HepG2 (cell line): Measurements from ENCODE around the gene P4HB. TPM values are rescaled to one million over a fixed set of nuclear protein-coding genes. Genes with fewer than 3 reads are reported as not detected.
A peak's percentile ranks its signal among the peaks of the same experiment; 100 is the strongest.

Experiments used
- GATAD2A ChIP-seq: IDR thresholded peaks from 2 replicates; pipeline ENCODE4 v1.6.1; 2016
- HIVEP1 ChIP-seq: sonication (generic); formaldehyde crosslinking; IDR thresholded peaks from 2 replicates; pipeline ENCODE4 v1.4.0; 2020; ENCODE audit warnings: mild to moderate bottlenecking, missing genetic modification reagents
- HNF4A ChIP-seq: sonication (generic); formaldehyde crosslinking; IDR thresholded peaks from 2 replicates; pipeline ENCODE4 v1.4.0; 2020; ENCODE audit warnings: missing genetic modification reagents
- IKZF4 ChIP-seq: sonication (generic); formaldehyde crosslinking; IDR thresholded peaks from 2 replicates; pipeline ENCODE4 v1.5.1; 2020; ENCODE audit warnings: borderline replicate concordance, mild to moderate bottlenecking, low read depth, missing genetic modification reagents; ENCODE audit errors: not compliant biosample characterization
- IRF2 ChIP-seq: IDR thresholded peaks from 2 replicates; pipeline ENCODE4 v1.6.1; 2018; ENCODE audit warnings: missing genetic modification reagents, missing compliant biosample characterization
- KAT2B ChIP-seq: fragments of 150-350 bp; IDR thresholded peaks from 2 replicates; pipeline ENCODE4 v1.6.1; 2014; ENCODE audit warnings: low read depth, low read length, borderline replicate concordance
- MIER3 ChIP-seq: IDR thresholded peaks from 2 replicates; pipeline ENCODE4 v1.6.1; 2016; ENCODE audit warnings: missing compliant biosample characterization, borderline replicate concordance
- NR2F6 ChIP-seq, 2 experiments: IDR thresholded peaks; 2 replicates each; pipeline ENCODE4 v1.6.1; 2016; ENCODE audit warnings: antibody characterized with exemption in 1 of 2, mild to moderate bottlenecking in 1 of 2
- PRDM10 ChIP-seq: sonication (generic); formaldehyde crosslinking; IDR thresholded peaks from 2 replicates; pipeline ENCODE4 v1.4.0; 2020; ENCODE audit warnings: low read depth, missing genetic modification reagents
- PTBP1 ChIP-seq: fragments of 200-400 bp; formaldehyde crosslinking; IDR thresholded peaks from 2 replicates; pipeline ENCODE4 v1.6.1; 2018; ENCODE audit warnings: low read length, low read depth; ENCODE audit not compliant: poor library complexity, severe bottlenecking
- SIX1 ChIP-seq: sonication (generic); formaldehyde crosslinking; IDR thresholded peaks from 2 replicates; pipeline ENCODE4 v1.4.0; 2020; ENCODE audit warnings: missing genetic modification reagents, borderline replicate concordance
- SP5 ChIP-seq: IDR thresholded peaks from 2 replicates; pipeline ENCODE4 v1.6.1; 2016; ENCODE audit warnings: low read depth, borderline replicate concordance
- TEAD3 ChIP-seq: optimal IDR thresholded peaks from 2 replicates; pipeline ENCODE3; 2016; ENCODE audit warnings: borderline replicate concordance
- TGIF2 ChIP-seq: IDR thresholded peaks from 2 replicates; pipeline ENCODE4 v1.6.1; 2016; ENCODE audit warnings: control low read depth, missing compliant biosample characterization
- U2AF1 ChIP-seq: fragments of 200-400 bp; formaldehyde crosslinking; optimal IDR thresholded peaks from 2 replicates; pipeline ENCODE3; 2017; ENCODE audit warnings: mild to moderate bottlenecking, low read depth, low read length
- ZBTB7A ChIP-seq: sonication (generic); formaldehyde crosslinking; IDR thresholded peaks from 2 replicates; pipeline ENCODE4 v1.8.0; 2022; ENCODE audit warnings: mild to moderate bottlenecking, missing genetic modification reagents
- ZNF124 ChIP-seq: sonication (generic); formaldehyde crosslinking; IDR thresholded peaks from 2 replicates; pipeline ENCODE4 v1.4.0; 2020; ENCODE audit warnings: missing genetic modification reagents
- ZNF224 ChIP-seq: sonication (generic); formaldehyde crosslinking; IDR thresholded peaks from 2 replicates; pipeline ENCODE4 v1.5.0; 2020; ENCODE audit warnings: mild to moderate bottlenecking, missing genetic modification reagents
- ZNF253 ChIP-seq: sonication (generic); formaldehyde crosslinking; IDR thresholded peaks from 2 replicates; pipeline ENCODE4 v1.8.0; 2022; ENCODE audit warnings: mild to moderate bottlenecking, missing genetic modification reagents, borderline replicate concordance
- ZNF263 ChIP-seq: sonication (generic); formaldehyde crosslinking; IDR thresholded peaks from 2 replicates; pipeline ENCODE4 v1.4.0; 2020; ENCODE audit warnings: missing genetic modification reagents
- ZNF747 ChIP-seq: sonication (generic); formaldehyde crosslinking; IDR thresholded peaks from 2 replicates; pipeline ENCODE4 v1.8.1; 2023; ENCODE audit warnings: missing genetic modification reagents, mild to moderate bottlenecking, borderline replicate concordance
- ZNF772 ChIP-seq: sonication (generic); formaldehyde crosslinking; IDR thresholded peaks from 2 replicates; pipeline ENCODE4 v1.5.0; 2020; ENCODE audit warnings: mild to moderate bottlenecking, missing genetic modification reagents
- polyA plus RNA-seq, 8 experiments: library from polyadenylated mRNA; depleted of rRNA in 3 of 8; stranded (reverse) in 7 of 8; unstranded in 1 of 8; fragments of >200 nt; fragmentation: Illumina TruSeq in 4 of 8; extraction: Trizol in 4 of 8; gene quantifications; 2 replicates each; pipeline versions ENCODE4 v1.2.1 to v1.2.3, GENCODE V29; 2011 to 2016; ENCODE audit warnings: low read depth in 4 of 8, missing spikeins in 1 of 8, mixed read lengths in 1 of 8; ENCODE audit not compliant: insufficient read depth in 1 of 8
- total RNA-seq, 5 experiments: library from RNA; depleted of rRNA; stranded (reverse); fragments of >200 nt; fragmentation: Illumina TruSeq; extraction: Trizol; gene quantifications; 2 replicates each; pipeline ENCODE4 v1.2.3, GENCODE V29; 2016; ENCODE audit warnings: low read depth in 1 of 5
- TF ChIP-seq, protein P1 (sequence below): sonication (generic); formaldehyde crosslinking; conservative IDR thresholded peaks from 2 replicates; pipeline ENCODE4 v1.5.0; 2020; ENCODE audit warnings: missing genetic modification reagents

P4HB gene
- total and polyA plus RNA-seq, 2 of the 13 experiments (the other 11 are each of a cell fraction or from before 2014, with no cell fraction given), result 185 to 782 TPM

GRCh38 chr17:81821603-81822311 lies 38.6 kb downstream of the P4HB start (continued):
- peak; percentile 52; the same call in 1 of the 2 replicates for TF ChIP-seq PRDM10
- peak; percentile 21; the same call in 1 of the 2 replicates for TF ChIP-seq MIER3 (CRISPR knock-in tag)
- 0 out of 2 replicates have a peak, but pooled peaks have one; percentile 8 for TF ChIP-seq ZBTB7A (CRISPR knock-in tag)
- peak; percentile 68; the same call in 1 of the 2 replicates for TF ChIP-seq ZNF772
- peak; percentile 97 for TF ChIP-seq ZNF263 (CRISPR knock-in tag)
- TF ChIP-seq IRF2 (CRISPR knock-in tag), result peak; percentile 69; the same call in 1 of the 2 replicates
- peak; percentile 36; the same call in 1 of the 2 replicates for TF ChIP-seq HNF4A (CRISPR knock-in tag)
- peak; percentile 33; the same call in 1 of the 2 replicates for TF ChIP-seq ZNF253 (CRISPR knock-in tag)
- TF ChIP-seq ZNF747 (CRISPR knock-in tag), result no peak; the same call in 1 of the 2 replicates
- TF ChIP-seq, protein P1, sequence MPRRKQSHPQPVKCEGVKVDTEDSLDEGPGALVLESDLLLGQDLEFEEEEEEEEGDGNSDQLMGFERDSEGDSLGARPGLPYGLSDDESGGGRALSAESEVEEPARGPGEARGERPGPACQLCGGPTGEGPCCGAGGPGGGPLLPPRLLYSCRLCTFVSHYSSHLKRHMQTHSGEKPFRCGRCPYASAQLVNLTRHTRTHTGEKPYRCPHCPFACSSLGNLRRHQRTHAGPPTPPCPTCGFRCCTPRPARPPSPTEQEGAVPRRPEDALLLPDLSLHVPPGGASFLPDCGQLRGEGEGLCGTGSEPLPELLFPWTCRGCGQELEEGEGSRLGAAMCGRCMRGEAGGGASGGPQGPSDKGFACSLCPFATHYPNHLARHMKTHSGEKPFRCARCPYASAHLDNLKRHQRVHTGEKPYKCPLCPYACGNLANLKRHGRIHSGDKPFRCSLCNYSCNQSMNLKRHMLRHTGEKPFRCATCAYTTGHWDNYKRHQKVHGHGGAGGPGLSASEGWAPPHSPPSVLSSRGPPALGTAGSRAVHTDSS (CRISPR knock-in tag), result no peak
- 0 out of 2 replicates have a peak, but pooled peaks have one; percentile 27 for TF ChIP-seq SP5
- peak; percentile 78 for TF ChIP-seq U2AF1
- peak; percentile 49 for TF ChIP-seq PTBP1
- no peak for TF ChIP-seq KAT2B
- TF ChIP-seq TGIF2 (CRISPR knock-in tag), result 0 out of 2 replicates have a peak, but pooled peaks have one; percentile 44
- TF ChIP-seq TEAD3, result peak; percentile 17
- peak; percentile 22 for TF ChIP-seq IKZF4
- TF ChIP-seq HIVEP1 (CRISPR knock-in tag), result peak; percentile 44; the same call in 1 of the 2 replicates
- TF ChIP-seq ZNF224 (CRISPR knock-in tag), result 0 out of 2 replicates have a peak, but pooled peaks have one; percentile 37
- TF ChIP-seq GATAD2A (CRISPR knock-in tag), result peak; percentile 59
- peak; percentile 82; the same call in 1 of the 2 replicates for TF ChIP-seq ZNF124 (CRISPR knock-in tag)
- TF ChIP-seq SIX1 (CRISPR knock-in tag), result 0 out of 2 replicates have a peak, but pooled peaks have one; percentile 10
- 0 out of 2 replicates have a peak, but pooled peaks have one; percentile 13 for TF ChIP-seq NR2F6 (IDR thresholded peaks at IDR 0.05)
- TF ChIP-seq NR2F6 (CRISPR knock-in tag; IDR thresholded peaks at IDR 0.05), result no peak
